GM19372 (cell line): ENCODE data around the gene NAAA.
"Not testable (repeated sequence)": the region's sequence is repeated elsewhere in the genome, so short reads cannot be mapped to it uniquely, and the experiment has no call there.

Experiments
- ATAC-seq: cut with Tn5 transposase; IDR thresholded peaks from one replicate; pipeline ENCODE4 v1.9.1; 2021; ENCODE audit warnings: mild to moderate bottlenecking, low read depth, moderate library complexity; ENCODE audit not compliant: unreplicated experiment

The NAAA gene

GRCh38 chr4:75940692-75941253 is at the start of gene NAAA:
Gene NAAA (minus strand): TSS chr4:75941013. CDS start chr4:75940949, 64 bp downstream.
- peak; percentile 78 for ATAC-seq

GRCh38 chr4:75989846-75990528 is 49.2 kb upstream of the NAAA start:
- ATAC-seq, result no peak

GRCh38 chr4:75985116-75985515 is 44.3 kb upstream of the NAAA start:
- no peak for ATAC-seq

GRCh38 chr4:75980576-75980975 is 39.8 kb upstream of the NAAA start:
- no peak for ATAC-seq

GRCh38 chr4:75976177-75976576 is 35.4 kb upstream of the NAAA start:
- no peak for ATAC-seq

GRCh38 chr4:75973766-75974165 is 33.0 kb upstream of the NAAA start:
- ATAC-seq, result no peak

- ATAC-seq, result no peak
These were observed 27.3 kb upstream of the NAAA start for GRCh38 chr4:75968084-75968483.

GRCh38 chr4:75963558-75963957 is 22.7 kb upstream of the NAAA start:
- ATAC-seq, result no peak

- not testable (repeated sequence) for ATAC-seq
These were observed 21.3 kb upstream of the NAAA start for GRCh38 chr4:75962072-75962471.

GRCh38 chr4:75958546-75958945 is 17.7 kb upstream of the NAAA start:
- not testable (repeated sequence) for ATAC-seq

GRCh38 chr4:75954811-75955210 is 14.0 kb upstream of the NAAA start:
- not testable (repeated sequence) for ATAC-seq

GRCh38 chr4:75953509-75953908 is 12.7 kb upstream of the NAAA start:
- no peak for ATAC-seq

GRCh38 chr4:75950213-75950815 is 9.5 kb upstream of the NAAA start:
- no peak for ATAC-seq

- no peak for ATAC-seq
These were observed 8.1 kb upstream of the NAAA start for GRCh38 chr4:75948822-75949444.

- ATAC-seq, result peak; percentile 57
These were observed 722 bp downstream of the NAAA start for GRCh38 chr4:75939890-75940691.

- no peak for ATAC-seq
These were observed 5.2 kb downstream of the NAAA start for GRCh38 chr4:75935628-75936027.

GRCh38 chr4:75930152-75930551 is 10.7 kb downstream of the NAAA start:
- no peak for ATAC-seq

- ATAC-seq, result not testable (repeated sequence)
These were observed 15.9 kb downstream of the NAAA start for GRCh38 chr4:75924916-75925315.

- no peak for ATAC-seq
These were observed 16.4 kb downstream of the NAAA start for GRCh38 chr4:75924309-75924827.

- ATAC-seq, result no peak
These were observed 18.2 kb downstream of the NAAA start for GRCh38 chr4:75922588-75922987.
